ENCODE data around the gene CDH4.

DNA sequence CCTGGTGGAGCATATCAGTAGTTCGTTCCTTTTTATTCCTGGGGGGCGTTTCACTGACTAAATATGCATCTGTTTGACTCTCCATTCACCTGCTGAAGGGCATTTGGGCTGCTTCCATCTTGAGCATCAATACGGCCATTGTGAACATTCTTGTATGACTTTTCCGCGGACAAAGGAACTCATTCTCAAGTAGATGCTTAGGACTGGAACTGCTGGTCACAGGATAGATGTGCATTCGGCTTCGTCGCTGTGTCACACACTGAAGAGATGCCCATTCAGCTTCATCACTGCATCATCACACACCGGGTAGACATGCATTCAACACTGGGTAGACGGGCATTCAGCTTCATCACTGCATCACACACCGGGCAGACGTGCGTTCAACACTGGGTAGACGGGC is 718.3 kb downstream of the CDH4 start:
- TF ChIP-seq, protein P1, sequence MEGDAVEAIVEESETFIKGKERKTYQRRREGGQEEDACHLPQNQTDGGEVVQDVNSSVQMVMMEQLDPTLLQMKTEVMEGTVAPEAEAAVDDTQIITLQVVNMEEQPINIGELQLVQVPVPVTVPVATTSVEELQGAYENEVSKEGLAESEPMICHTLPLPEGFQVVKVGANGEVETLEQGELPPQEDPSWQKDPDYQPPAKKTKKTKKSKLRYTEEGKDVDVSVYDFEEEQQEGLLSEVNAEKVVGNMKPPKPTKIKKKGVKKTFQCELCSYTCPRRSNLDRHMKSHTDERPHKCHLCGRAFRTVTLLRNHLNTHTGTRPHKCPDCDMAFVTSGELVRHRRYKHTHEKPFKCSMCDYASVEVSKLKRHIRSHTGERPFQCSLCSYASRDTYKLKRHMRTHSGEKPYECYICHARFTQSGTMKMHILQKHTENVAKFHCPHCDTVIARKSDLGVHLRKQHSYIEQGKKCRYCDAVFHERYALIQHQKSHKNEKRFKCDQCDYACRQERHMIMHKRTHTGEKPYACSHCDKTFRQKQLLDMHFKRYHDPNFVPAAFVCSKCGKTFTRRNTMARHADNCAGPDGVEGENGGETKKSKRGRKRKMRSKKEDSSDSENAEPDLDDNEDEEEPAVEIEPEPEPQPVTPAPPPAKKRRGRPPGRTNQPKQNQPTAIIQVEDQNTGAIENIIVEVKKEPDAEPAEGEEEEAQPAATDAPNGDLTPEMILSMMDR (IDR thresholded peaks at IDR 0.05; ENCODE audit: insufficient read depth, low read depth, low read length), result no peak
- no peak for TF ChIP-seq EZH2 (IDR thresholded peaks at IDR 0.05; ENCODE audit: insufficient read depth, low read length)

All from astrocyte (in vitro differentiated cells and primary cell).